ENCODE measurements around the gene WDR55. TPM values are rescaled to one million over a fixed set of nuclear protein-coding genes. Genes with fewer than 3 reads are reported as not detected.

WDR55 gene, protein sequence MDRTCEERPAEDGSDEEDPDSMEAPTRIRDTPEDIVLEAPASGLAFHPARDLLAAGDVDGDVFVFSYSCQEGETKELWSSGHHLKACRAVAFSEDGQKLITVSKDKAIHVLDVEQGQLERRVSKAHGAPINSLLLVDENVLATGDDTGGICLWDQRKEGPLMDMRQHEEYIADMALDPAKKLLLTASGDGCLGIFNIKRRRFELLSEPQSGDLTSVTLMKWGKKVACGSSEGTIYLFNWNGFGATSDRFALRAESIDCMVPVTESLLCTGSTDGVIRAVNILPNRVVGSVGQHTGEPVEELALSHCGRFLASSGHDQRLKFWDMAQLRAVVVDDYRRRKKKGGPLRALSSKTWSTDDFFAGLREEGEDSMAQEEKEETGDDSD
- total RNA-seq: 13.4 TPM

DNA sequence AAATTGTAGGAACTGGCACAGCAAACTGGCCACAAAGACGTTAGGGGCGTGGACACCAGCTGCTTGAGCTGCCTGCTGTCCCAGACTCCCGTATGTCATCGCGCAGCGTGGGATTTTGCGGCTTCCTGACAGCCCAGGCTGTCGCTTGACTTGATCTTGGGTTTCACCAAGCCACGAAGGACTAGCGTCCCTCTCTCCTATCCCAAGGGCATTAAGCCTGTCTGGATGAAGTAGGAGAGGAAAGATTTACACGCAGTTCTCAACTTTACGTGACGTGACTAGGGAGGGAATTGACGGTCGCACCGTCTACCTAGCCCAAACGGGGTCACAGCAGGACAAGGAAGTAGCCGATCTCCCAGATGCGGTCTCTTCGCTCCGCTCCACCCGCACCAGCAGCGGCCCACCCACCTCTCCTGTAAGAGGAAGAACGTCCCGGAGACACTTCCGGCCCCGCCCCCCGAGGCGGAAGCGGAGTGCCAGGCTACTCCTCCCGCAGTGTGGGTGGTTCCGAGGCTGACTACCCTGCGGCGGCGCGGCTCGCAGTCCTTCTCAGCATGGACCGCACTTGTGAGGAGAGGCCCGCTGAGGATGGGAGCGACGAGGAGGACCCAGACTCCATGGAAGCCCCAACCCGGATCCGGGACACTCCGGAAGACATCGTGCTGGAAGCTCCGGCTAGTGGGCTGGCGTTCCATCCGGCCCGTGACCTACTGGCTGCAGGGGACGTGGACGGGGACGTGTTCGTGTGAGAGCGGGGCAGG is at the start of gene WDR55:
WDR55 (plus strand) TSS at position 546 of the 761 bp plus-strand sequence; CDS start at position 555, 9 bp downstream.

DNA sequence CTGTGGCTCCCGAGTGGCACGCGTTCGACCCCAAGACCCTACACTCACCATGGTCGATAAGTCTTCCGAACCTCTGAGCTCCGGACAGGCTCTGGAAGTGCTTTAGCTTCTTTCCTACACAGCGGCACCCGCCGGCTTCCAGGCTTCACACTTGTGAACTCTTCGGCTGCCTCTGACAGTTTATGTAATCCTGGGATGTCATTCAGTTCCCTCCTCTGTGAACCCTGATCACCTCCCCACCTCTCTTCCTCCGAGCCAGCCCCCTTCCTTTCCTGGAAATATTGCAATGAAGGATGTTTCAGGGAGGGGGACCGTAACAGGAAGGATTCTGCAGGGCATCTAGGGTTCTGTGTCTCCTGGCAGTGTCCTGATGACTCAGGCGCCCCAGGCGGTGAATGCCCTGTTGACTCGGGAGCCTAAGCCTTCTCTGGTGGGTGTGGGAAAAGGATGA is 31.7 kb upstream of the WDR55 start, which contains the start of gene CD14:
CD14 (minus strand) TSS at position 155 of the 451 bp plus-strand sequence; CDS start at position 51, 104 bp downstream.

DNA sequence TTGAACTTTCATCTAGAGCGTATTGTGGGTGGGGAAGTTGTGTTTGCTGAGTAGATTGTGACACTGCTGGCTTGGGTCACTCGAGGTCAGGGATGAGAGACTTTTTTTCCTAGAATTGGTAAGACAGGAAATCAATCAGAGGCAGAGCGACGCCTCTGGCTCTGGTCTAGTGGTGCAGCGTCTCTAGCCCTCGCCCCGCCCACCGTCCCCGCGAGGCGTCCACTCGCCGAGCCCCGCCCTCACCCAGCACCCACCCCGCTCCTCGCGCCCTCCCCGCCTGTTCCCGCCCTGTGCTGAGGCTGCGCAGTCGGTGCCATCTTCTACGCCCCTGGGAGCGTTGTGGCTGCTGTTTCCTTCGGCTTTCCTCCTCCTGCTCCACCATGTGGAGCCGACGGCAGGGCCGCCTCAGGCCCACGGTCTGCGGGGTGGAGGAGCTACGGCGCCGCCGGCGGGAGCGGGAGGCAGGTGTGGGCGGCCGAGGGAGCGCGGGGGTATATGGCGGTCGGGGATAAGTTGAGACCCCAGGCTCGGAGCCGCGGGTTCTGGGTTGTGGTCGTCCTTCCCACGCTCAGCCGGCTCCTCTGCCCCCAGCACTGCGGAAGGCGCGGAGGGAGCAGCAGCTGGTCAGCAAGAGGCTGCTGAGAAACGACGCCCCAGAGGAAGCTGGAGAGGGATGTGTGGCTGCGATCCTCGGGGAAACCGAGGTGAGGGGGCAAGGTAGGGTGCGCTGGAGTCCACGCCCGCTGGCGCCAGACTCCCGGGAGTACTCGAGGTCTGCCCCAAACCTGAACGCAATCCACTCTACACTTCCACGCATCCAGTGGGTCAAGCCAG is 25.3 kb upstream of the WDR55 start, which contains the start of gene TMCO6:
TMCO6 (plus strand) TSS at position 304 of the 834 bp plus-strand sequence; CDS start at position 381, 77 bp downstream.

DNA sequence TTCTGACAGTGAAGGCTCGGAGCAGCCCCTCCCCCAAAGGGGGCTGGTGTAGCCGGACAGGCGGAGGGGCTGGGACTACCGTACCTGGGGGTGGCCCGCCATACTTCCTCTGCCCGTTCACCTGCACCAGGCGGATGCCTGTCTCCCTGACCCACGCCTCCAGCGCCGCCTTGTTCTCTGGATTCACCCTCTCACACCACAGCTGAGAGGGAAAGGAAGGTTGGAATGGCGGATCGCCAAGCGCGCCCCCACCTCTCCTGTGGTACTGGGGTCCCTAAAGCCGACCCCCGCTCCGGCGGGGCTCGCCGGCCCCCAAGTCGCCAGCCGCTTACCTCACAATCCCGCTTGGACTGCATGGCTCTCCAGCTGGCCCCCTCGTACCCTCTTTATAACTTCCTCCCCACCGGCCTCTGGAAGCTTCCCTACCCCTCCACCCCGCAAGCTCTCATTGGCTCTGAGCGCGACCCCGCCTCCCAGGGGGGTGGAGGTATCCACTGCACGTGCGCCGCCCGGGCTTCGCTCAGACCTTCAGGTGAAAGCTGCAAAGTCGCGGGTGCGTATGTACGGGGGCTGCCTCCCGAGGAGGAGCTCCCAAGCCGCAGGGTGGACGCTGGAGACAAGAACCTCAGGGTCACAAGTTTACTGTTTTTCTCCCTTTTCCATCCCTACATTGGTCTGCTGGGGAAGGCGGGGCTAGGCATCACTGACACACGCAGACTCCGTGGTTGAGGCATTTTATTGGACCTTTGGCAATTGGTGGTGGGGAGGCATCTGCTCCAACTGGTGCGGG is 8.7 kb downstream of the WDR55 start, which contains the start of gene DND1:
DND1 (minus strand) TSS at position 390 of the 790 bp plus-strand sequence; CDS start at position 356, 34 bp downstream.

DNA sequence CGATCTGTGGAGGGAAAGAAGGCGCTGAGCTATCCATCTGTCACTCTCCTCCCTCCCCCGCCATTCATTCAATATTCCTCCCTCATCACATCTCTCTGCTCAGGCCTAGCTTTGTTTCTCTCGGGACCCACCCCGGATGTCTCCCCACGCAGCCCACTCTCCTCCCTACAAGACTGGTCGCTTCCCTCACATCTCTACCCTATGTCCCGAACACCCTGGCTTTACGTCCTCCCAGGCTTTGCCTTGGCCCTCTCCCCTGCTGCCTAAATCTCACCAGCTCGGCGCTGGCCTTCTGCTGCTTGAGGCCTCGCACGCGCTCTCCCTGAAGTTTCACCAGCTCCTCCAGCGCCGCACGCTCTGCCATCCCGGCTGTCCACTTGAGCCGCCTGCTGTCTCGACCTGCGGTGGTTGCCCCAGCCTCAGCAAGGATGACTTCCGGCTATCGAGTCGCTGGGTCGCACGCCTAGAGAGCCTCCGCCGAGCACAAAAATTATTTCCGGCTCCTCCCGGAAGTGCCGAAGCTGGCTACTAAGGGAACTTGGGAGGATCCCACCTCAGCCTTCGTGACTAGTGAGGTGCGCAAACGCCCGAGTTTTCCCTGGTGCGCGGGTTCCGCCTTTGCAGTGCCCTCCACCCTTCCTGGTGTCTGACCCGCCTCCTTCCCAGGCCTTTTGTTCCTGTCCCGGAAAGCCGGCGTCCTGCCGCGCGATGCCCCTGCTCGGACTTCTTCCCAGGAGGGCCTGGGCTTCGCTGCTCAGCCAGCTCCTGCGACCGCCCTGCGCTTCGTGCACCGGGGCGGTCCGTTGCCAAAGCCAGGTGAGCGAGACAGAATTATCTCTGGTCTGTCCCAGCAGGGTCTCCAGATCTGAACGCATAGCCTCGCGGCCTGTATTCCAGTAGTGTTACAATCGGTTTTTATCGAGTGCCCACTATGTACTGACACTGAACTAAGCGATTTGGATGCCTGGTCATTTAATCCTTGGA is 26.5 kb downstream of the WDR55 start, which contains the start of the genes HARS1 and HARS2:
HARS1 (minus strand) TSS at position 430 of the 984 bp plus-strand sequence; CDS start at position 364, 66 bp downstream.
HARS2 (plus strand) TSS at position 515 of the 984 bp plus-strand sequence; CDS start at position 709, 194 bp downstream.

DNA sequence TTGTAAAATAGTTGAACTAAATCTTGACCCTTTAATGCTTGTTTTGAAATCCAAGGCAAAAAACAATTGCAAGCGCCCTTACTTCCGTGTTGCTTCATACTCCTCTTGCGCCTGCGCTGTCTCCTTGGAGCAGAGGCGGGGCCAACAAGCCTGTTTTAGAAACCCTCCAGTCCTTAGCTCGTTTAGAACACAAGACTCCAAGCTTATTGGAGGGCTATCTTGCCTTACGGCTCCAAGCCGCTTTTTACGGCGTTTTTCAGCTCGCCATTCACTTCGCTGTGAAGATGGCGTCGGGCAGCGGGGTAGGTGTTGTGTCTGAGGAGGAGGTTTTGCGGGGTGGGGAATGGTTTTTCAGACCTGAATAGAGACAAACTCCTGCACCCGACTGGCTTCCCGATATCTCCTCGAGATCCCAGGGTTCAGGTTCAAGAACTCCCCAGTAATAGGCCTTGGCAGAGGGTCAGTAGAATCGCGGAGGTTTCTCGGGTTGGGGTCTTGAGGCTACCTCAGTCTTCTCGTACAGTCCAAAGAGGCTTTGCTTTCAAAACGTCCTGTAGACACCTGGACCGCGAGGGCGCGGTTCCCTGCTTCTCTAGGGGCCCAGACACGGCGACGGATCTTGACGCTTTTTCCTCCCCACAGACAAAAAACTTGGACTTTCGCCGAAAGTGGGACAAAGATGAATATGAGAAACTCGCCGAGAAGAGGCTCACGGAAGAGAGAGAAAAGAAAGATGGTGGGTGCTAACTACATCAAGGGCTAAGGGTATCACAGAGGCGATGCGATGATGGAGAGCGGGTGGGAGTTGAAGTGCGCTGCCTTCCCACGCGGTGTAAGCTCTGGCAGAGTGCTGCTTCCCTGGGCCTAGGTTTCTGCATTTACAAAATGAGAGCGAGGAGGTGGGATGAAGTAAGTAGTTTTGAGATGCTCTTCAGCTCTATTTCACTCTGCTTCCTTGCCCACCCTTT is 35.8 kb downstream of the WDR55 start, which contains the start of gene ZMAT2:
ZMAT2 (plus strand) TSS at position 271 of the 968 bp plus-strand sequence; CDS start at position 285, 14 bp downstream.

Small RNA genes lying within 50 kb of the gene (small RNA-seq; reads per million reads assigned to genes)
- gene VTRNA1-1 (3.0 reads per million, percentile 89 among the genes with 10 or more reads in this experiment), gene VTRNA1-2 (not detected)

Other genes with a start within 250 kb of the WDR55 start
- not detected for gene EIF4EBP3, start 117.2 kb upstream of the WDR55 start, total RNA-seq
- gene SRA1, start 107.4 kb upstream of the WDR55 start, total RNA-seq: 23.8 TPM
- gene APBB3, start 100.3 kb upstream of the WDR55 start, total RNA-seq: 29.8 TPM
- 9.7 TPM for gene SLC35A4, start 100.1 kb upstream of the WDR55 start, total RNA-seq
- gene CD14, start 31.7 kb upstream of the WDR55 start, total RNA-seq: 12.9 TPM
- gene TMCO6, start 25.5 kb upstream of the WDR55 start, total RNA-seq: 4.6 TPM
- 37.1 TPM for gene NDUFA2, start 17.3 kb upstream of the WDR55 start, total RNA-seq
- gene IK, start 17.1 kb upstream of the WDR55 start, total RNA-seq: 78.4 TPM
- 0.69 TPM for gene DND1, start 8.7 kb downstream of the WDR55 start, total RNA-seq
- 68.0 TPM for gene HARS1, start 26.5 kb downstream of the WDR55 start, total RNA-seq
- gene HARS2, start 26.6 kb downstream of the WDR55 start, total RNA-seq: 28.1 TPM
- gene ZMAT2, start 35.5 kb downstream of the WDR55 start, total RNA-seq: 42.9 TPM
- gene PCDHA1, start 121.2 kb downstream of the WDR55 start, total RNA-seq: 13.8 TPM
- 10.4 TPM for gene PCDHA2, start 129.9 kb downstream of the WDR55 start, total RNA-seq
- 20.1 TPM for gene PCDHA3, start 136.2 kb downstream of the WDR55 start, total RNA-seq
- 15.0 TPM for gene PCDHA4, start 142.2 kb downstream of the WDR55 start, total RNA-seq
- 9.9 TPM for gene PCDHA5, start 156.7 kb downstream of the WDR55 start, total RNA-seq
- 26.3 TPM for gene PCDHA6, start 163.1 kb downstream of the WDR55 start, total RNA-seq
- 15.2 TPM for gene PCDHA7, start 169.4 kb downstream of the WDR55 start, total RNA-seq
- gene PCDHA8, start 176.3 kb downstream of the WDR55 start, total RNA-seq: 9.5 TPM
- gene PCDHA9, start 183.5 kb downstream of the WDR55 start, total RNA-seq: 11.3 TPM
- gene PCDHA10, start 191.0 kb downstream of the WDR55 start, total RNA-seq: 11.5 TPM
- gene PCDHA11, start 204.1 kb downstream of the WDR55 start, total RNA-seq: 22.8 TPM
- gene PCDHA12, start 210.4 kb downstream of the WDR55 start, total RNA-seq: 7.4 TPM
- 9.9 TPM for gene PCDHA13, start 217.2 kb downstream of the WDR55 start, total RNA-seq

Data from diencephalon (tissue), 1 donor.